HCT116 (cell line): ENCODE data around the gene COL21A1. TPM values are rescaled to one million over a fixed set of nuclear protein-coding genes. Genes with fewer than 3 reads are reported as not detected.
A peak's percentile ranks its signal among the peaks of the same experiment; 100 is the strongest.

ENCODE experiments used
- ATAC-seq: fragments of 200-7000 bp; cut with Tn5 transposase; 2 replicates; pipeline ENCODE4 v1.9.1; 2020; ENCODE audit warnings: mild to moderate bottlenecking, moderate library complexity
- Bru-seq: library from RNA; stranded (reverse); fragments of 400-500 nt; gene quantifications from one replicate; lab custom pipeline; 2021; lab: Mats Ljungman, UMichigan
- BruChase-seq, 2 experiments: library from RNA; stranded (reverse); fragments of 400-500 nt; gene quantifications; one replicate each; lab custom pipeline; 2021; lab: Mats Ljungman, UMichigan
- BruUV-seq: library from RNA; stranded (reverse); fragments of 400-500 nt; replicated peaks from 2 replicates; lab custom pipeline; 2021; lab: Mats Ljungman, UMichigan
- CTCF ChIA-PET: fragments of 300-600 bp; sonication (Branson Sonifier 250); formaldehyde crosslinking; loops from one replicate; lab custom pipeline; 2021; ENCODE audit warnings: antibody characterized with exemption; lab: Charles Lee
- POLR2A ChIA-PET: fragments of 300-600, 350-600 bp; sonication (Branson Sonifier 250); formaldehyde crosslinking; loops from one replicate; lab custom pipeline; 2021; ENCODE audit warnings: antibody characterized with exemption; lab: Charles Lee
- RAD21 ChIA-PET, 2 experiments: fragments of 300-600 bp; sonication (Branson Sonifier 250); formaldehyde crosslinking; loops; one replicate each; lab custom pipeline; 2023; ENCODE audit warnings: low total read pairs in 2 of 2; ENCODE audit not compliant: uncharacterized antibody in 2 of 2, unreplicated experiment in 2 of 2, low non-redundant PET in 1 of 2; lab: Charles Lee
- DNase-seq: peaks from one replicate; pipeline ENCODE4 v3.0.0-alpha.2; 2010; ENCODE audit warnings: low read depth, low spot score
- H2AFZ ChIP-seq: fragments of 200-600 bp; shearing (Covaris generic), sonication (generic); 2 replicates; pipeline ENCODE4 v1.6.1; 2017; ENCODE audit warnings: low read depth, mixed run types, mixed read lengths, antibody characterized with exemption, low read length; ENCODE audit not compliant: poor library complexity, severe bottlenecking
- H3K27ac ChIP-seq: 2 replicates; pipeline ENCODE4 v1.5.1; 2012; ENCODE audit warnings: low read depth, low read length
- H3K27me3 ChIP-seq: fragments of 200-600 bp; sonication (generic); 2 replicates; pipeline ENCODE4 v1.6.1; 2016; ENCODE audit warnings: mixed run types, low read length, mixed read lengths; ENCODE audit not compliant: insufficient read depth
- H3K36me3 ChIP-seq, 2 experiments: fragments of 200-500 bp in 1 of 2; fragments of 200-600 bp in 1 of 2; sonication (Bioruptor generic) in 1 of 2; sonication (generic) in 1 of 2; 2 replicates each; pipeline versions ENCODE4 v1.5.1 to v1.6.1; 2014 to 2016; ENCODE audit warnings: low read length in 2 of 2, inconsistent platforms in 1 of 2, mixed read lengths in 1 of 2, mixed run types in 1 of 2; ENCODE audit not compliant: insufficient read depth in 2 of 2, control insufficient read depth in 1 of 2
- H3K4me1 ChIP-seq, 2 experiments: fragments of 200-600 bp in 1 of 2; sonication (generic) in 1 of 2; 2 replicates each; pipeline versions ENCODE4 v1.5.1 to v1.6.1; 2012 to 2017; ENCODE audit warnings: low read length in 2 of 2, inconsistent platforms in 1 of 2, mild to moderate bottlenecking in 1 of 2, mixed read lengths in 1 of 2, mixed run types in 1 of 2, moderate library complexity in 1 of 2; ENCODE audit not compliant: insufficient read depth in 2 of 2, control insufficient read depth in 1 of 2
- H3K4me2 ChIP-seq: fragments of 200-600 bp; sonication (generic); 2 replicates; pipeline ENCODE4 v1.6.1; 2017; ENCODE audit warnings: mixed run types, low read length, mixed read lengths
- H3K4me3 ChIP-seq, 2 experiments: fragments of 200-600 bp in 1 of 2; sonication (generic) in 1 of 2; replicated peaks in 1 of 2; 2 replicates each; pipeline ENCODE4 v1.5.1; 2011 to 2016; ENCODE audit warnings: low read length in 2 of 2, control low read depth in 1 of 2, low read depth in 1 of 2, mild to moderate bottlenecking in 1 of 2, mixed read lengths in 1 of 2, mixed run types in 1 of 2
- H3K79me2 ChIP-seq: fragments of 200-600 bp; sonication (generic); 2 replicates; pipeline ENCODE4 v1.6.1; 2017; ENCODE audit warnings: mild to moderate bottlenecking, mixed run types, low read length, moderate library complexity, mixed read lengths; ENCODE audit not compliant: insufficient read depth
- H3K9ac ChIP-seq: fragments of 200-600 bp; sonication (generic); 2 replicates; pipeline ENCODE4 v1.6.1; 2016; ENCODE audit warnings: low read length, mixed read lengths
- H3K9me2 ChIP-seq: fragments of 200-600 bp; sonication (generic), shearing (Covaris generic); 2 replicates; pipeline ENCODE4 v1.6.1; 2017; ENCODE audit warnings: mixed run types, mild to moderate bottlenecking, moderate library complexity; ENCODE audit not compliant: insufficient read depth
- H3K9me3 ChIP-seq, 2 experiments: fragments of 200-500 bp in 1 of 2; fragments of 200-600 bp in 1 of 2; sonication (Bioruptor generic) in 1 of 2; sonication (generic) in 1 of 2; 2 replicates each; pipeline ENCODE4 v1.6.1; 2014 to 2017; ENCODE audit warnings: low read length in 2 of 2, mixed read lengths in 2 of 2, inconsistent platforms in 1 of 2, low read depth in 1 of 2, mild to moderate bottlenecking in 1 of 2, mixed run types in 1 of 2, moderate library complexity in 1 of 2; ENCODE audit not compliant: control insufficient read depth in 1 of 2, insufficient read depth in 1 of 2
- H4K20me1 ChIP-seq: fragments of 200-600 bp; sonication (generic), shearing (Covaris generic); 2 replicates; pipeline ENCODE4 v1.6.1; 2017; ENCODE audit warnings: mixed run types, mild to moderate bottlenecking, moderate library complexity; ENCODE audit not compliant: insufficient read depth
- CBX3 ChIP-seq: IDR thresholded peaks from 2 replicates; pipeline ENCODE4 v1.6.1; 2012; ENCODE audit warnings: low read depth
- EGR1 ChIP-seq: IDR thresholded peaks from 2 replicates; pipeline ENCODE4 v1.6.1; 2012; ENCODE audit warnings: low read depth
- FOSL1 ChIP-seq: IDR thresholded peaks from 2 replicates; pipeline ENCODE4 v1.6.1; 2012; ENCODE audit warnings: low read depth
- POLR2A ChIP-seq: IDR thresholded peaks from 2 replicates; pipeline ENCODE4 v1.7.0; 2011; ENCODE audit warnings: borderline replicate concordance; ENCODE audit not compliant: insufficient read depth, insufficient read length; ENCODE audit errors: extremely low read depth
- SRF ChIP-seq: IDR thresholded peaks from 2 replicates; pipeline ENCODE4 v1.6.1; 2012; ENCODE audit warnings: low read depth
- TCF7L2 ChIP-seq: IDR thresholded peaks from 2 replicates; pipeline ENCODE4 v1.7.0; 2011; ENCODE audit warnings: borderline replicate concordance, inconsistent platforms; ENCODE audit not compliant: insufficient read depth, insufficient read length; ENCODE audit errors: extremely low read depth
- YY1 ChIP-seq: IDR thresholded peaks from 2 replicates; pipeline ENCODE4 v1.6.1; 2011; ENCODE audit warnings: low read length, low read depth, moderate library complexity, mild to moderate bottlenecking; ENCODE audit not compliant: insufficient replicate concordance; ENCODE audit errors: extremely low read depth
- intact Hi-C: fragments of 100-400 bp; cut with micrococcal nuclease; formaldehyde crosslinking; loops from 2 replicates; pipeline ENCODE4 v1.10.0; 2022
- long read RNA-seq: library from polyadenylated mRNA; unstranded; transcript quantifications from one replicate; pipeline ENCODE4 v2.0.0, GENCODE V29; 2021; ENCODE audit not compliant: unreplicated experiment
- polyA plus RNA-seq: library from polyadenylated mRNA; unstranded; fragments of >200 nt; gene quantifications from 2 replicates; pipeline ENCODE4 v1.2.1, GENCODE V29; 2012; ENCODE audit warnings: missing spikeins
- total RNA-seq: library from RNA; stranded (reverse); gene quantifications from one replicate; pipeline ENCODE4 v1.2.1, GENCODE V29; 2021; ENCODE audit not compliant: unreplicated experiment
- TF ChIP-seq, protein P1 (sequence below), 3 experiments: fragments of 200-600 bp in 1 of 3; sonication (generic) in 1 of 3; IDR thresholded peaks in 2 of 3; conservative IDR thresholded peaks in 1 of 3; 2 replicates each; pipeline ENCODE4 v1.5.1; 2012 to 2017; ENCODE audit warnings: low read depth in 2 of 3, low read length in 2 of 3, antibody characterized with exemption in 1 of 3, borderline replicate concordance in 1 of 3, control low read depth in 1 of 3, mild to moderate bottlenecking in 1 of 3, mixed read lengths in 1 of 3, mixed run types in 1 of 3, moderate library complexity in 1 of 3; ENCODE audit not compliant: insufficient read depth in 1 of 3
- TF ChIP-seq, protein P2 (sequence below): IDR thresholded peaks from 2 replicates; pipeline ENCODE4 v1.6.1; 2012; ENCODE audit warnings: low read depth

COL21A1 gene
- total RNA-seq (not detected), Bru-seq, nascent RNA (percentile 13 among the genes with signal in this experiment), BruChase-seq, experiment 1, labeled RNA remaining after a 6-hour chase (percentile 16 among the genes with signal in this experiment), BruChase-seq, experiment 2, labeled RNA remaining after a 2-hour chase (percentile 16 among the genes with signal in this experiment)
- 0.02 and 0.04 TPM in 2 replicates for polyA plus RNA-seq
- long read RNA-seq: 0 reads

DNA sequence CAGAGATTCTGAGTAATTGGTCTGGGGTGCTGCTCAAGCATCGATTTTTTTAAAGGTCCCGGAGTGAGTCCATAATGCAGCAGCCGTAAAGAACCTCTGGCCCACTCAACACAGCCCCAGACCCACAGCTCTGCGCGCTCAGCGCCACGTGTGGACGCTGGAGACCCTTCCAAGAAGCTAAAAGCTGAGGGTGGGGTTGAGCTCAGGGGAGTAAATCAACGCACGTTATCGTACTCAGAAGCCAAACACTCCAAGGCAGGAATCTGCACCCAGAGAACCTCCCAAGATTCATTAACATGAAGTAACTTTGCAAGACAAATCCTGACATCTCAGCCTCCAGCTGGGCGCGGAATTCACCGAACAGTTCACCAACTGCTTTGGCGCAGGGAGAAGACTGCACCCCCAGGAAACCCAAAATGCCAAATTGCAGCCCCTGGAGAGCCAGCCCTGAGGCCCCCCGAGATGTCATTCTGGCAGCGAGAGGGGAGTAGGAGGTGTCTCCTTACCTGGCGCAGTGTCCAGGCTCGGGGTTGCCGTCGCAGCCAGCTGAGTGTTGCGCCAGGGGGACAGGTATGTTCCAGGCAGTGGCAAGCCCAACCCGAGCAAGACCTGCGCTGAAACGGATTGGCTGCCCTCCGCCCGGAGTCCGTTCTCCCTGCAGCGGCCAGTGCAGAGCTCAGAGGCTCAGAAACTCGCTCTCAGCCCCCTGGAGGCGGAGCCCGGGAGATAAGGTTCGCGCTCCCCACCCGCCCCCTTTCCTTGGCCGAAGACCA is at the start of gene COL21A1:
Gene COL21A1 (minus strand): TSS at position 700 of the 773 bp plus-strand sequence. CDS start 64,962 bp downstream, outside the sequence.
- H2AFZ ChIP-seq: peak within 1 kb of the TSS; percentile 17
- no peaks in the 10 kb centered on the region for H3K9me2 ChIP-seq
- no peaks in the 10 kb centered on the region for H3K4me1 ChIP-seq
- CTCF ChIA-PET: no interaction called here
- no TSS peak for BruUV-seq
- intact Hi-C loops: no loop called here
- ATAC-seq: peak; percentile 97
- no peak for TF ChIP-seq CBX3
- TF ChIP-seq, protein P1, sequence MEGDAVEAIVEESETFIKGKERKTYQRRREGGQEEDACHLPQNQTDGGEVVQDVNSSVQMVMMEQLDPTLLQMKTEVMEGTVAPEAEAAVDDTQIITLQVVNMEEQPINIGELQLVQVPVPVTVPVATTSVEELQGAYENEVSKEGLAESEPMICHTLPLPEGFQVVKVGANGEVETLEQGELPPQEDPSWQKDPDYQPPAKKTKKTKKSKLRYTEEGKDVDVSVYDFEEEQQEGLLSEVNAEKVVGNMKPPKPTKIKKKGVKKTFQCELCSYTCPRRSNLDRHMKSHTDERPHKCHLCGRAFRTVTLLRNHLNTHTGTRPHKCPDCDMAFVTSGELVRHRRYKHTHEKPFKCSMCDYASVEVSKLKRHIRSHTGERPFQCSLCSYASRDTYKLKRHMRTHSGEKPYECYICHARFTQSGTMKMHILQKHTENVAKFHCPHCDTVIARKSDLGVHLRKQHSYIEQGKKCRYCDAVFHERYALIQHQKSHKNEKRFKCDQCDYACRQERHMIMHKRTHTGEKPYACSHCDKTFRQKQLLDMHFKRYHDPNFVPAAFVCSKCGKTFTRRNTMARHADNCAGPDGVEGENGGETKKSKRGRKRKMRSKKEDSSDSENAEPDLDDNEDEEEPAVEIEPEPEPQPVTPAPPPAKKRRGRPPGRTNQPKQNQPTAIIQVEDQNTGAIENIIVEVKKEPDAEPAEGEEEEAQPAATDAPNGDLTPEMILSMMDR (IDR thresholded peaks at IDR 0.05 in 2 of 3, conservative IDR thresholded peaks at IDR 0.05 in 1 of 3; ENCODE audit: borderline replicate concordance in 1 of 3, insufficient read depth in 1 of 3, low read depth in 2 of 3, low read length in 2 of 3): peak in 2 of 3 experiments; percentile 19 to 23; a peak in 1 of 6 replicates
- no peak for DNase-seq
- H3K27me3 ChIP-seq: no peaks in the 10 kb centered on the region
- H3K9ac ChIP-seq: no peak within 1 kb of the TSS
- no peak within 1 kb of the TSS for H3K27ac ChIP-seq
- no peaks in the 10 kb centered on the region for H3K9me3 ChIP-seq
- RAD21 ChIA-PET: no interaction called here
- H4K20me1 ChIP-seq: no peaks in the 10 kb centered on the region
- no peaks in the 10 kb centered on the region for H3K79me2 ChIP-seq
- peak within 1 kb of the TSS; percentile 25 to 35 for H3K4me3 ChIP-seq
- no peaks in the 10 kb centered on the region for H3K36me3 ChIP-seq
- H3K4me2 ChIP-seq: peak within 1 kb of the TSS; percentile 52
- POLR2A ChIA-PET: no interaction called here

DNA sequence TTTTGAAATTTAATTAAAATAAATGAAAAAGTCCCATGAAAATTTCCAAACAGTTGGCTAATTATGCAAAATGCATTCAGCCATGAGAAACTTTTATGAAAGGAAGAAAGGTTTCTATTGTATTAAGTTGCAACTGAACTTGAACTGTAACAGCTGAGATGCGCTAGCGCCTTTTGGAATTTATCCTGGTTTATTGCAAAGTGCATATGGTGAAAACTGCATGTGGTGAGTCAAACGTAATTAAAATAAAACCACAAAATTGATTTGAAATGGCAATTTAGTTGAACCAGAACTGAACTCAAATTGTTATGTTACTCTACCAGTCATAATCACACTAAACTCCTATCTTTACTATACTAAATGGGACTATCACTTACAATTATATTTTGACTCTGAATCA is 46.4 kb upstream of the COL21A1 start:
- ChIA-PET CTCF (interaction anchor here (1.4 to 3.7 kb wide), 5 partner anchors 315 to 1018 kb away, joined by 3 to 30 read pairs (median 22); no protein-coding TSS in a partner anchor), POLR2A (no interaction called here), RAD21 (no interaction called here)
- Histone ChIP-seq H3K4me3 (no peak overlapping the region), H3K79me2 (no peaks in the 10 kb centered on the region), H3K4me1 (peaks cover 0 to 9% of the 10 kb centered on the region in 2 experiments; a peak in 2 of 4 replicates), H2AFZ (no peak overlapping the region), H3K27me3 (no peaks in the 10 kb centered on the region), H3K27ac (no peak overlapping the region), H3K9me3 (no peaks in the 10 kb centered on the region), H3K4me2 (no peak overlapping the region), H3K9me2 (no peaks in the 10 kb centered on the region), H4K20me1 (no peaks in the 10 kb centered on the region), H3K36me3 (no peaks in the 10 kb centered on the region), H3K9ac (no peak overlapping the region)
- ATAC-seq (no peak), DNase-seq (no peak)
- intact Hi-C loops: loop anchor here (5.0 kb wide), 2 partner anchors 676 to 1016 kb away; no protein-coding TSS in a partner anchor
- BruUV-seq: no TSS peak
- no peak for TF ChIP-seq YY1
- TF ChIP-seq POLR2A: no peak
- TF ChIP-seq TCF7L2: no peak
- TF ChIP-seq, protein P2, sequence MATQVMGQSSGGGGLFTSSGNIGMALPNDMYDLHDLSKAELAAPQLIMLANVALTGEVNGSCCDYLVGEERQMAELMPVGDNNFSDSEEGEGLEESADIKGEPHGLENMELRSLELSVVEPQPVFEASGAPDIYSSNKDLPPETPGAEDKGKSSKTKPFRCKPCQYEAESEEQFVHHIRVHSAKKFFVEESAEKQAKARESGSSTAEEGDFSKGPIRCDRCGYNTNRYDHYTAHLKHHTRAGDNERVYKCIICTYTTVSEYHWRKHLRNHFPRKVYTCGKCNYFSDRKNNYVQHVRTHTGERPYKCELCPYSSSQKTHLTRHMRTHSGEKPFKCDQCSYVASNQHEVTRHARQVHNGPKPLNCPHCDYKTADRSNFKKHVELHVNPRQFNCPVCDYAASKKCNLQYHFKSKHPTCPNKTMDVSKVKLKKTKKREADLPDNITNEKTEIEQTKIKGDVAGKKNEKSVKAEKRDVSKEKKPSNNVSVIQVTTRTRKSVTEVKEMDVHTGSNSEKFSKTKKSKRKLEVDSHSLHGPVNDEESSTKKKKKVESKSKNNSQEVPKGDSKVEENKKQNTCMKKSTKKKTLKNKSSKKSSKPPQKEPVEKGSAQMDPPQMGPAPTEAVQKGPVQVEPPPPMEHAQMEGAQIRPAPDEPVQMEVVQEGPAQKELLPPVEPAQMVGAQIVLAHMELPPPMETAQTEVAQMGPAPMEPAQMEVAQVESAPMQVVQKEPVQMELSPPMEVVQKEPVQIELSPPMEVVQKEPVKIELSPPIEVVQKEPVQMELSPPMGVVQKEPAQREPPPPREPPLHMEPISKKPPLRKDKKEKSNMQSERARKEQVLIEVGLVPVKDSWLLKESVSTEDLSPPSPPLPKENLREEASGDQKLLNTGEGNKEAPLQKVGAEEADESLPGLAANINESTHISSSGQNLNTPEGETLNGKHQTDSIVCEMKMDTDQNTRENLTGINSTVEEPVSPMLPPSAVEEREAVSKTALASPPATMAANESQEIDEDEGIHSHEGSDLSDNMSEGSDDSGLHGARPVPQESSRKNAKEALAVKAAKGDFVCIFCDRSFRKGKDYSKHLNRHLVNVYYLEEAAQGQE: no peak
- TF ChIP-seq SRF: no peak
- no peak for TF ChIP-seq FOSL1
- TF ChIP-seq EGR1: no peak
